KBM-7 (cell line): ENCODE measurements around the gene IL12RB2.
"Not testable (repeated sequence)": the region's sequence is repeated elsewhere in the genome, so short reads cannot be mapped to it uniquely, and the experiment has no call there.

Experiments used
- DNase-seq: peaks from one replicate; pipeline ENCODE4 v3.0.0-alpha.2; 2015
- in situ Hi-C: fragments of 300-500 bp; cut with MboI; formaldehyde crosslinking; loops from 2 replicates; pipeline ENCODE4 v1.14.3; 2020; ENCODE audit warnings: low sequenced_read_pairs, low pct_unique_long_range_greater_than_20kb, mixed read lengths

The IL12RB2 gene

DNA sequence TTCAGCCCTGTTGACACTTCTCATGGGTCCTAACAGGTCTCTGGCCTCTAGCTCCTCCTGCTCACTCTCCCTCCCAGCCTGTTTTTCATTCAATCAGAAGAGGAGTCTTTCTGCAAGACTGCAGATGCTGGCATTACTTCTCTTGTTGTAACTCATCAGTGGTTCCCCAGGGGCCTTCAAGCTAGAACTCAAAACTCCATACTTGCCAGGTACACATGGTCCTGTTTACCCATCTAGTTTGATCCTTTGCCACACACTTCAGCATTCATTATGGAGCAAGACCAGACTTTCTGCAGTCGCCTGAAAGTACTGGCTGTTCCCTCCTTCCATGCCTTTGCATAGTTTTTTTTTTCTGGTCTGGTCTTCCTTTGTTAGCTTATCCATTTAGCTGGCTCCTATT is 74.6 kb downstream of the IL12RB2 start:
- in situ Hi-C loops = no loop called here
- DNase-seq = no peak

DNA sequence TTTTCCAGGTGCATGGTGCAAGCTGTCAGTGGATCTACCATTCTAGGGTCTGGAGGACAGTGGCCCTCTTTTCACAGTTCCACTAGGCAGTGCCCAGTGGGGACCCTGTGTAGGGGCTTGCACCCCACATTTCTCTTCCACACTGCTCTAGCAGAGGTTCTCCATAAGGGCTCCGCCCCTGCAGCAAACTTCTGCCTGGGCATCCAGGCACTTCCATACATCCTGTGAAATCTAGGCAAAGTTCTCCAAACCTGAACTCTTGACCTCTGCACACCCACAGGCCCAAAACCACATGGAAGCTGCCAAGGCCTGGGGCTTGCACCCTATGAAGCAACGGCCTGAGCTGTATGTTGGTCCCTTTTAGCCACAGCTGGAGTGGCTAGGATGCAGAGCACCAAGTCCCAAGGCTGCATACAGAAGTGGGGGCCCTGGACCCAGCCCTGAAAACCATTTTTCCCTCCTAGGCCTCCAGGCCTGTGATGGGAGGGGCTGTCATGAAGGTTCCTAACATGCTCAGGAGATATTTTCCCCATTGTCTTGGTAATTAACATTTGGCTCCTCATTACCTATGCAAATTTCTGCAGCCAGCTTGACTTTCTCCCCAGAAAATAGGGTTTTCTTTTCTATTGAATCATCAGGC is 76.4 kb downstream of the IL12RB2 start:
- in situ Hi-C loops = no loop called here
- no peak for DNase-seq

DNA sequence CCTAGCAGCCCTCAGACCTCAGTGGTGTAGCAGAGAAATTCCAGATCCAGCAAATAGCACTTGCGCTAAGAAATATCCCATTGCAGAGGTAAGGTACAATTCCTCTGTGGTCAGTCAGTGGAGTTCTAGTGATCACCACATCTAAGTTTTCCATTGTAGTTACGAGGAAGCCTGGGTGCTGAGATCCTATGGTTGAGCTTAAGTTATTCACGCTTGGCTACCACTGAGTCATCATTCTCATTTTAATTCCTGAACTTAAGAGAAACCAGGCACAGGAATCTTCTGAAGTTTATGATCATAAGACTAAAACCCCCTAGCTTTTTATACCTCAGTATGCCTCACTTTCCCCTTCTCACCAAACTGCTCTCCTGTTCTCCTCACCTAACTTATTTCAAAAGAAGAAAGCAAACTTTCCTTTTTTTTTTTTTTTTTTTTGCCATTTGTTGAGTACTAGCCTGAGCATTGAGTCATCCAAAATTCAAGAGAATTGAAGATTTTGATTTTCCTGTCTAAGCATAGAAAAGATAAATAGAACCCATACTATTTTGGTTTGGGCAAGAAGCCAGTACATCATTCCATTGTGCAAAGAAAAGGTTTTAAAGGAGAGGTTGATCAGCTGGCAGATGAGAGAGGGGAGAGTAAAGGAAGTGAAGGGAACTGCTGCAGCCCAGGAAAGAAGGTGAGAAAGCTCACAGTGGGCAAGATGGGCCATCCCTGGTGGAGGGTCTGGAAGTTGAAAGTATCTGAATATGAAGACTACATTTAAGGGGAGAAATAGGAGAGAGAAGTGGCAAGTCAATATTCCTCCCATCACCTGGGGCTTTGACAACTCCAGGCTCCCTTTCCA is 82.6 kb downstream of the IL12RB2 start:
- in situ Hi-C loops = no loop called here
- DNase-seq = no peak

DNA sequence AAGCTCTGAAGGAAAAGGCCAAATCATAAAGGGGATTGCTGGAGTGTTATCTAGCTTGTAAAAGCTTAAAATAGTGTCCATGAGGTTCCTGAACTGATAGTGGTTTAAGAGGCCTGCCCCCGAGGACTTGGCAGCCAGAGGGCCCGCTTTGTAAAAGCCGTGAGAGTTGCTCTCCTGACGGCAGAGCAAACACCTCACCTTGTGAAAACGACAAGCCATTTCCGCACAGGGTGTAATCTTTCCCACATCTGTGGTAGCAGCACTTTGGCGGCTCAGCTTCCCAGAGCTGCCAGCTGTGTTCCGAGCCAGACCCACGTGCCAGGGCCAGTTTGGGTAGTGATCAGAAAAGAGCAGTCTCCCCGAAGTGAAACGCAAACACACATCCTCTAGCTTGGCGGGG is 85.6 kb downstream of the IL12RB2 start:
- no peak for DNase-seq
- in situ Hi-C loops = no loop called here

DNA sequence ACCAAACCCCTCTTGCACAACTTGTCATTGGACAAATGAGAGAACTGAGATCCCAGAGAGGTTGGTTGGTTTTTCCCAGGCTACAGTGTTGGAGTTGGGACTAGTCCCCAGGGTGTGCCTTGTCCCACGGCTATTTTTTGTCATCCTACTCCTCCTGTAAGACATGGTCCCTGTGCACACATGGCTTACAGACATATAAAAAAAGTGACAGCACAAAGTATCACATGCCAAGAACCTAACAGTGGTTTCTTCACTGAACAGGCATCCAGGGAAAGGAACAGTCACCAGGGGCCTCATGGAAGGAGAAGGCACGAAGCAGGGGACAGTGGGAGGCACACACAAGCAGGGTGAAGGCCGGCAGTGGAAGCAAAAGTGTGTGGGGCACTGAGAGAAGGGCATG is 86.1 kb downstream of the IL12RB2 start:
- in situ Hi-C loops = no loop called here

DNA sequence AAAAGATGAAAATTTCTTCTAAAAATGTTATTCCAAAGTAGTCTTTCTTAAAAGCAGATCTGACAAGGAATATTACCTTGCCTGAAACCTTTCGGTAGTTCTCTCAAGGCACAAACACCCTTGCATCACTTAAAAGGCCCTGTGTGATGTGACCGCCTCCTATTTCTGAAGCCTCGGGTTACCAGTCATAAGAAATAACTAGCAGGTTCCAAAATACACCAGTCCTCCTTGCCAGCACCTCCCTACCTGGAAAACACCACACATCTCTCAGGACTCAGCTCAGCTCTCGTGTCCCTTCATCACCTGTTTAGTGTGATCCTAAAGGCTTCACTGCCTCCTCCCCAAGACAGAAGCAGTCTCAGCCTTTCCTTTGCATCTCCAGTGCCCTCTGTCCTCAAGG is 86.9 kb downstream of the IL12RB2 start:
- in situ Hi-C loops = no loop called here

More for the DNA sequence above, 86.1 kb downstream of the IL12RB2 start:
- DNase-seq = no peak

DNA sequence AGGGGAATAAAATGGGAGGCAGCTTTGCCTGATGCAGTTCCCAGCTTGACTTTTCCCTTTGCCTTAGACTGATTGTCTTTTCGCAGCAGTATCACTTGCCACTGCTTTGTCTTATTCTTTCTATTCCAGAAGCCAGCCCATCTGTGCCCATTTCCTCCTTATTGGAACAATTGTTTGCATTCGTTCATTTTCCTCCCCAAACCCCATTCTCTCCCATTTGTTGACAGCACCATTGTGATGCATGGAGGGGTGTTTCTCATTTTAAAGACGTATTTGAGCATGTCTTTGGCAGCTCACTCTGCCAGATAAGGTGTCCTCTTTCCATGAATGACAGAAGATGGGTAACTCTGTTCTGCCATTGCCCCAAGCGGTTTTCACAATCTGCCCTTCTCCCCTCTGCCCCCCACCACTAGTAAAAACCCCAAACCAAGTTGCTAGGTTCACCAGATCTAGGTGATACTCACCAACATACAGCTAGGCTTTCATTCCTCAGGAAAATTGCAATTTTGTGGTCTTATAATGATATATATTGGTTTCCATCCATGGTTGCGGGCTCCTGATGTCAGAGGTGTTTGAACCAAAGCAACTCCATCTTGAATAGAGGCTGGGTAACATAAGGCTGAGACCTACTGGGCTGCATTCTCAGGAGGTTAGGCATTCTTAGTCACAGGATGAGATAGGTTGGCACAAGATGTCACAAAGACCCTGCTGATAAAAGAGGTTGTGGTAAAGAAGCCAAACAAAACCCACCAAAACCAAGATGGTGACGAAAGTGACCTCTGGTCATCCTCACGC is 91.7 kb downstream of the IL12RB2 start:
- in situ Hi-C loops = no loop called here
- DNase-seq = no peak

More for the DNA sequence above, 86.9 kb downstream of the IL12RB2 start:
- DNase-seq = no peak

DNA sequence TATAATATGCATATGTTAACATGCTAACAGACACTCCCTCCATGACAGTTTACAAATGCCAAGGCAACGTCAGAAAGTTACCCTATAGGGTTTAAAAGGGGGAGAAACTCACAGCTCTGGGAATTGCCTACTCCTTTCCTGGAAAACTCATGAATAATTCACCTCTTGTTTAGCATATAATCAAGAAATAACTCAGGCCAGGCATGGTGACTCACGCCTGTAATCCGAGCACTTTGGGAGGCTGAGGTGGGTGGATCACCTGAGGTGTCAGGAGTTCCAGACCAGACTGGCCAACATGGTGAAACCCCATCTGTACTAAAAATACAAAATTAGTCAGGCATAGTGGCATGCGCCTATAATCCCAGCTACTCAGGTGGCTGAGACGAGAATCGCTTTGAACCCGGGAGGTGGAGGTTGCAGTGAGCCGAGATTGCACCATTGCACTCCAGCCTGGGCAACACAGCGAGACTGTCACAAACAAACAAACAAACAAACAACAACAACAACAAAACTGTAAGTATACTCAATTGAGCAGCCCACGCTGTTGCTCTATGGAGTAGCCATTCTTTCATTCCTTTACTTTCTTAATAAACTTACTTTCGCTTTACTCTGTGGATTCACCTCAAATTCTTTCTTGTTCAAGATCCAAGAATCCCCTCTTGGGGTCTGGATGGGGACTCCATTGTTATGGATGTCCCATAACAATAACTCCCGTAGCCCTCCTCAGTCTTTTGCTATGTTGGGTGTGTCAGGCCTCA is 92.5 kb downstream of the IL12RB2 start:
- DNase-seq, in situ Hi-C loops: not testable (repeated sequence)

DNA sequence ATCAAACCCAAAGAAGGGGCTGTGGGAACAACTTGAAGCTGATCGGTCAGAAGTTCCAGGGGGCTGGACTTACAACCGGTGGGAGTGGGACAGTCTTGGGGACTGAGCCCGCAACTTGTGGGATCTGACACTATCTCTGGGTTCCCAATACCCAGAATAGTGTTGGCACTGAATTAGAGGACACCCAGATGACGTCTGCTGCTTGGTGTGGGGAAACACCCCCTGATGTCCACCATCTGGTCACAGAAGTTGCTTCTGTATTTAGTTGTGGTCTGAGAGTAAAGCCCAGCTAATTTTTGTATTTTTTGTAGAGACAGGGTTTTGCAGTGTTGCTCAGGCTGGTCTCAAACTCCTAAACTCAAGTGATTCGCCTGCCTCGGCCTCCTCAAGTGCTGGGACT is 93.8 kb downstream of the IL12RB2 start:
- in situ Hi-C loops = no loop called here
- no peak for DNase-seq

DNA sequence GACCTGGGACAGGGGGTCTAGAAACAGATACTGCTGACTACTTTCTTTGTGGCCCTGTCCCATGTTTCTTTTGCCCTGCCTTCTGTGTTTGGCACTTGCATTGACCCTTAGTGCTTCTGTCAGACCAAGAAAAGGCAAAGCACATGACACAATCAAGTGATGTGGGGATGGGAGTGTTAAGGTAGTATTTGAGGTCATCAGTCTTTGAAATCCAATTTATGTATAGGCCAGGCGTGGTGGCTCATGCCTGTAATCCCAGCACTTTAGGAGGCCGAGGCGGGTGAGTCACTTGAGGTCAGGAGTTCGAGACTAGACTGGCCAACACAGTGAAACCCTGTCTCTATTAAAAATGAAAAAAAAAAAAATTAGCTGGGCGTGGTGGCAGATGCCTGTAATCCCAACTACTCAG is 96.5 kb downstream of the IL12RB2 start:
- in situ Hi-C loops = no loop called here
- DNase-seq = no peak

DNA sequence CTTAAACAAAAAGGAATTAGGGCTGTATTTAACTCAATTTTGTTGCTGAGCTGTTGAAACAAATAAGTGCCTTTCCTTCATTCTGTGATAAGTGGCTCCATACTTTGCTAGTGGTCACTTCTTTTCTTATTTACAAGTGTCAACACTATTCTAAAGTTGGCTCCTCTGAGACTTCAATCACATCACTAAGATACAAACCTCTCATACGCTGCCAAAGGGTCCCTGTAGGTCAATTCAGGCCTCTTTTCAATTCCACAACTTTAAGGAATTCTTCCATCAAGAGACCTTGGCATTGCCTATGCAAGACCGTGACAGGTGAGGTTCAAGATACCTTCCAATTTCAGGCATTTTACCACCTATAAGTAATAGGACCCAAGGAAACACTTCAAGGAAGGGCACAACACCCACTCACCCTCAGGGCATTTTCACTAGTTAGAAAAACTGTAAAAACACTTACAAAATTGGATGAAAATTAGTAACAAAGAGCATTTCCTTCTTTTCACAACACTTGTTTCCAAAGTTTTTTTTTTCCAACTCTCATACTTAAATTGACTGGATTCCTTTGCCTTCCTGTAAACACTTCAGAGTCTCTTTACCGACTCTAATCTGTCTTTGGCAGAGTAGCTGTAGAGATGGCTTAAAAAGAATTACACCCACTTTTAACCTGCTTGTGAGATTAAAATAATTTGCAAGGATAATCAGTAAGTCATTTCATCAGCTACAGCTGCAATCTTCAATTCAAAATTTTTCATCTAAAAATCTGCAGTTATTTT is 98.0 kb downstream of the IL12RB2 start:
- in situ Hi-C loops = no loop called here

DNA sequence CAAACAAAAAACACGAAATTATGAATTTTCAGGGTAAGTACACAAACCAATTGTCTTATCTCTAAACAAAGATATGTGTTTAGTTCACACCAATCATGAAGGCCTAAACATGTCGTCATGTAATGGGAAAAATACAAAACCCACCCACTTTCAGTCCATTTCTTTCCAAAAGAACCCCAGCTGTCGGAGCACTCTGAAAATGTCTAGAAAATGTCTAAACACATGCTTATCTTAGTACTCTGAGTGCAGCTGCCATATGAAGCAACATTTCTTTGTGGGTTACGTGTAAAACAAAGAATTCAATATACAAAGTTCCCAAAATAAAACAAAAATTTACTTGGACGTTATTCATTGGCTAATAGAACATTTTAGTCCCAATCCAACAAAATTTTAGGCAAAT is 99.8 kb downstream of the IL12RB2 start:
- in situ Hi-C loops = no loop called here
- DNase-seq = no peak

More for the DNA sequence above, 98.0 kb downstream of the IL12RB2 start:
- DNase-seq = no peak

DNA sequence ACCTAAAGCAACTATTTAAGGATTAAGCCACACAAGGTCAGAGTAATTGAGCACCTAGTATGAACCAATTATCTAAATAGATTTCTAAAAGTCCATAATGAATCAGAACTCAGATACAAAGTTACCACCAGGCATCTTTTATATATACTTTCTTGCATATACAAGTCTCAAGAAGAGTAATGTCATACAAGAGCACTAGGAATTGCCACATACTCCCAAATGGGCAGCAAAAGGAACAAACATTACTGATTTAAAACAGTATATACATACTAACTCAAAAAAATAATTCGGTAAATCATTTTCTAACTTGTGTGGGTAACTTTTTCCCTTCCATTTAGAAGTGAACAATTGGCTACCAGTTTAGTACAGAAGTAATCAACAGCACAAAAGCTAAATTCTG is 100.5 kb downstream of the IL12RB2 start:
- in situ Hi-C loops = no loop called here
- no peak for DNase-seq

DNA sequence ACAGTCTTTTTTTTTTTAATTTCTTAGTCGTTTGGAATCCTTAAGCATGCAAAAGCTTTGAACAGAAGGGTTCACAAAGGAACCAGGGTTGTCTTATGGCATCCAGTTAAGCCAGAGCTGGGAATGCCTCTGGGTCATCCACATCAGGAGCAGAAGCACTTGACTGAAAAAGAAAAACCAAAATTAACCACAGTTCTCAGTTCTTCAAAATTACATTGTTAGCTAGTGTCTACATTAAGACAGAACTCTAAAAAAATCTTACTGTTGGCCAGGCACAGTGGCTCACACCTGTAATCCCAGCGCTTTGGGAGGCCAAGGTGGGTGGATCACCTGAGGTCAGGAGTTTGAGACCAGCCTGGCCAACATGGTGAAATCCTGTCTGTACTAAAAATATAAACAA is 105.4 kb downstream of the IL12RB2 start:
- not testable (repeated sequence) for DNase-seq

DNA sequence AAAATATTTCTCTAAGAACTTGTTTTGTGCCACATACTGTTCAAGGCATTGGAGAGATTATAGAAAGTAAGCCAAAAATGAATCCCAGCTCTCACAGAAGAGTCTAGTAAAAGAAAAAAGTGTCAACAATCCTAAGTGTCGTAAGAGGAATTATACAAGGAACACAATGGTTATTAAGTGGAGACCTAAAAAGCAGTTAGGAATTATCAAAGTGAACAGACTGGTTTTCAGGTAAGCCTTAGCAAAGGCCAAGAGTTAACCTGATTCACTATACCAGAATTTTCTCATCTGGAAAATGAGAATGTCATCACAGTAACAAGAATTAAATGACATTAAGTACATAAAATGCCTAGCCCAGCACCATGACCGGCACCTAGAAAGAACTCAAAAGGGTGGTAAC is 106.9 kb downstream of the IL12RB2 start:
- DNase-seq = no peak
- in situ Hi-C loops = no loop called here

More for the DNA sequence above, 105.4 kb downstream of the IL12RB2 start:
- in situ Hi-C loops = not testable (repeated sequence)

DNA sequence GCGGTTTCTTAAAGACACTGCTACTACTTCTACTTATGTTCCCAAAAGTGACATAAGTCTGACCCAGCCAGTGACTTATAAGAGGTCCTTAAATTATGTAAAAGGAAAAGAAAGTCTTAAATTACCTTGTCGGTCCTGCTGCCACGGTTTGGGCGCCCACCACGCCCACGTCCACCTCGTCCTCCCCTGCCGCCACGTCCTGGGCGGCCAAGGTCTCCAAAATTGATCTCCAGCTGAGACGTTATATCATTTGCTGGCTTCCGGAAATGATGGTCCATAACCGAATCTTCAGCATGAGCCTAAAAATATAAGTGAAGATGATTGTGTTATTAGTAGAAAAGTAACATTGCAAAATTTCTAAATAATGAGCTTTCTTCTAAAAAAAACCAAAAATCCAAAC is 107.4 kb downstream of the IL12RB2 start:
- DNase-seq = no peak
- in situ Hi-C loops = no loop called here

DNA sequence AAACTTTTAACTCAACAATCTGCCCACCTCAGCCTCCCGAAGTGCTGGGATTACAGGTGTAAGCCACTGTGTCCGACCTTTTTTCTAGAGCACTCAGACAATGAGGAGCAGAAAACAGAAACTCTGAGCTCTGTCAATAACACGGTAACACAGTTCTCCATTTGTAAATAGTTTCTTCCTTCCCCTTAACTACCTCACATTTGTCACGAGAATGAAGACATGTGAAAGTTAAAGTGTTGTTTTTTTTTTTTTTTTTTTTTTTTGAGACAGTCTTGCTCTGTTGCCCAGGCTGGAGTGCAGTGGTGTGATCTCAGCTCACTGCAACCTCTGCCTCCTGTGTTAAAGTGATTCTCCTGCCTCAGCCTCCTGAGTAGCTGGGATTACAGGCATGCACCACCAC is 110.1 kb downstream of the IL12RB2 start:
- in situ Hi-C loops, DNase-seq: not testable (repeated sequence)

DNA sequence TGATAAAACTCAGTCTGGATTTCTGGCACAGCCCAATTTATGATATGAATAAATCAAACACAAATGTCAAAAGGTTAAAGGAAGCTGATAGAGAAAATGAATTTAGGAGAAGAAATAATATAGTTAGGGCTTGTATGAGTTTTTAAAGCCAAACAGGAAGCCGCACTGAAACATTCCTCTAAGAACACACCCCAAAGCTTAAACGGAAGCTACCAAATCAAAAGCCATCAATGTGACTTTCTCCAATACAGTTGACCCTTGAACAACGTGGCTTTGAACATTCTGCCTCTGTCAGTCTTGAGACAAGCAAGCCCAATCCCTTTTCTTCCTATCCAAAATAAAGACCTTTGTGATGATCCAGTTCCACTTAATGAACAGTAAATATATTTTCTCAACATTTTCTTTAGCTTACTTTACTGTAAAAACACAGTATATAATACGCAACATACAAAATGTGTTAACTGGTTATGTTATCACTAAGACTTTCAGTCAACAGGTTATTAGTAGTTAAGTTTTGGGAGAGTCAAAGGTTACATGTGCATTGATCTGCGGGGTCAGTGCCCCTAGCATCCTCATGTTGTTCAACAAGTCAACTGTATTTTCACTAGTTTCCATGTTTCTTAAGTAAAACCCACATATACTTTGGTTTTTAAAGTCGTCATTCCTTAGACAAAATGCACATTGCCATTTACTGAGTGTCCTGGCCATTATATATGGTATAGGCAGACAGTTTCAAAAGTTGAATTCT is 111.3 kb downstream of the IL12RB2 start:
- in situ Hi-C loops = no loop called here
- DNase-seq = no peak
